Liver (tissue), 3 donors: ENCODE results near the gene ST8SIA5.

Experiments
- RAD21 ChIP-seq, 2 donors: IDR thresholded peaks; 2 replicates each; pipeline ENCODE4 v1.6.1; 2016; ENCODE audit warnings: antibody characterized with exemption in 2 of 2, mild to moderate bottlenecking in 2 of 2
- RXRA ChIP-seq, 2 donors: IDR thresholded peaks; 2 replicates each; pipeline ENCODE4 v1.6.1; 2017 to 2018; ENCODE audit warnings: antibody characterized with exemption in 2 of 2, mild to moderate bottlenecking in 1 of 2
- TF ChIP-seq, protein P1 (sequence below): fragments of 150-350 bp; IDR thresholded peaks from 2 replicates; pipeline ENCODE4 v1.5.1; 2017; ENCODE audit warnings: improper control_type of control experiment, low read depth, low read length; ENCODE audit not compliant: missing input control
- donor health status: healthy.
- donor health status: healthy.

DNA sequence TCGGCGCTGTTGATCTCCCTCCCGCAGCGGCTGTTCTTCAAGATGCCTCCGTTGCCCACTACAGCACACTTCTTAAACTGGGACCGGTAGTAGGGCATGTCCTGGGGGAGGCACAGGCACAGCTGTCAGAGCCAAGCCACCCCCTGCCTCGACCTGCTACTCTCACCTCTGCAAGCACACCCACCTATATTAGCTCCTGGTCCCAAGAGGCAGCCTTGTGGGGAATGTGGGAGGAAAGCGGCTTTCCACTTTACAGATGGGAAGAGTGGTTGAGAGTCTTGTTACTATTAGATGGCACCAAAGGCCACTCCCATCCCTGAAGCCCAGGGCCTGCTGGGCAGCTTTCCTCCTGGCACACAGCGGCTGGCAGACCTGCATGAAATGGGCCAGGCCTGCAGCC lies 70.7 kb downstream of the ST8SIA5 start:
- TF ChIP-seq, protein P1, sequence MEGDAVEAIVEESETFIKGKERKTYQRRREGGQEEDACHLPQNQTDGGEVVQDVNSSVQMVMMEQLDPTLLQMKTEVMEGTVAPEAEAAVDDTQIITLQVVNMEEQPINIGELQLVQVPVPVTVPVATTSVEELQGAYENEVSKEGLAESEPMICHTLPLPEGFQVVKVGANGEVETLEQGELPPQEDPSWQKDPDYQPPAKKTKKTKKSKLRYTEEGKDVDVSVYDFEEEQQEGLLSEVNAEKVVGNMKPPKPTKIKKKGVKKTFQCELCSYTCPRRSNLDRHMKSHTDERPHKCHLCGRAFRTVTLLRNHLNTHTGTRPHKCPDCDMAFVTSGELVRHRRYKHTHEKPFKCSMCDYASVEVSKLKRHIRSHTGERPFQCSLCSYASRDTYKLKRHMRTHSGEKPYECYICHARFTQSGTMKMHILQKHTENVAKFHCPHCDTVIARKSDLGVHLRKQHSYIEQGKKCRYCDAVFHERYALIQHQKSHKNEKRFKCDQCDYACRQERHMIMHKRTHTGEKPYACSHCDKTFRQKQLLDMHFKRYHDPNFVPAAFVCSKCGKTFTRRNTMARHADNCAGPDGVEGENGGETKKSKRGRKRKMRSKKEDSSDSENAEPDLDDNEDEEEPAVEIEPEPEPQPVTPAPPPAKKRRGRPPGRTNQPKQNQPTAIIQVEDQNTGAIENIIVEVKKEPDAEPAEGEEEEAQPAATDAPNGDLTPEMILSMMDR = no peak
- no peak for TF ChIP-seq RAD21 (IDR thresholded peaks at IDR 0.05)
- no peak for TF ChIP-seq RXRA (IDR thresholded peaks at IDR 0.05)
